ENCODE results near the gene PHF21A.

- TF ChIP-seq, protein P1, sequence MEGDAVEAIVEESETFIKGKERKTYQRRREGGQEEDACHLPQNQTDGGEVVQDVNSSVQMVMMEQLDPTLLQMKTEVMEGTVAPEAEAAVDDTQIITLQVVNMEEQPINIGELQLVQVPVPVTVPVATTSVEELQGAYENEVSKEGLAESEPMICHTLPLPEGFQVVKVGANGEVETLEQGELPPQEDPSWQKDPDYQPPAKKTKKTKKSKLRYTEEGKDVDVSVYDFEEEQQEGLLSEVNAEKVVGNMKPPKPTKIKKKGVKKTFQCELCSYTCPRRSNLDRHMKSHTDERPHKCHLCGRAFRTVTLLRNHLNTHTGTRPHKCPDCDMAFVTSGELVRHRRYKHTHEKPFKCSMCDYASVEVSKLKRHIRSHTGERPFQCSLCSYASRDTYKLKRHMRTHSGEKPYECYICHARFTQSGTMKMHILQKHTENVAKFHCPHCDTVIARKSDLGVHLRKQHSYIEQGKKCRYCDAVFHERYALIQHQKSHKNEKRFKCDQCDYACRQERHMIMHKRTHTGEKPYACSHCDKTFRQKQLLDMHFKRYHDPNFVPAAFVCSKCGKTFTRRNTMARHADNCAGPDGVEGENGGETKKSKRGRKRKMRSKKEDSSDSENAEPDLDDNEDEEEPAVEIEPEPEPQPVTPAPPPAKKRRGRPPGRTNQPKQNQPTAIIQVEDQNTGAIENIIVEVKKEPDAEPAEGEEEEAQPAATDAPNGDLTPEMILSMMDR (IDR thresholded peaks at IDR 0.05 in 4 of 5, conservative IDR thresholded peaks at IDR 0.05 in 1 of 5): no peak
- no peak for TF ChIP-seq POLR2A (IDR thresholded peaks at IDR 0.05)
Measured at GRCh38 chr11:46142561-46142960, 21.3 kb upstream of the PHF21A start.

Measured in gastrocnemius medialis (tissue), 4 donors.